Liver (tissue), 9 donors: ENCODE measurements around the gene RPS6KB1. TPM values are rescaled to one million over a fixed set of nuclear protein-coding genes. Genes with fewer than 3 reads are reported as not detected.

Source experiments
- DNase-seq: peaks from one replicate; pipeline ENCODE4 v3.0.0-alpha.2; 2017; ENCODE audit warnings: low spot score
- H3K27ac ChIP-seq, 2 donors: one replicate each; pipeline ENCODE4 v1.7.0; 2013; ENCODE audit warnings: inconsistent platforms in 2 of 2, low read length in 2 of 2, control low read depth in 1 of 2, low read depth in 1 of 2, mild to moderate bottlenecking in 1 of 2
- H3K27me3 ChIP-seq, 4 donors: one replicate each; pipeline versions ENCODE4 v1.6.1 to v1.7.0; 2013; ENCODE audit warnings: low read length in 3 of 4, inconsistent platforms in 1 of 4, mild to moderate bottlenecking in 1 of 4, moderate library complexity in 1 of 4; ENCODE audit not compliant: control insufficient read depth in 4 of 4, insufficient read depth in 4 of 4
- H3K36me3 ChIP-seq, 4 donors: one replicate each; pipeline versions ENCODE4 v1.6.1 to v1.7.0; 2013; ENCODE audit warnings: low read length in 3 of 4, mild to moderate bottlenecking in 3 of 4, low read depth in 1 of 4, moderate library complexity in 1 of 4; ENCODE audit not compliant: control insufficient read depth in 4 of 4, insufficient read depth in 3 of 4
- H3K4me1 ChIP-seq, 4 donors: one replicate each; pipeline versions ENCODE4 v1.6.1 to v1.7.0; 2013; ENCODE audit warnings: low read length in 3 of 4, mild to moderate bottlenecking in 3 of 4, moderate library complexity in 1 of 4; ENCODE audit not compliant: control insufficient read depth in 4 of 4, insufficient read depth in 4 of 4
- H3K4me3 ChIP-seq, 3 donors: one replicate each; pipeline versions ENCODE4 v1.6.1 to v1.7.0; 2013; ENCODE audit warnings: low read length in 3 of 3, control low read depth in 1 of 3, low read depth in 1 of 3, mild to moderate bottlenecking in 1 of 3
- H3K9ac ChIP-seq, 2 donors: one replicate each; pipeline ENCODE4 v1.7.0; 2013; ENCODE audit warnings: low read length in 2 of 2, mild to moderate bottlenecking in 2 of 2, moderate library complexity in 2 of 2, control low read depth in 1 of 2, low read depth in 1 of 2
- H3K9me3 ChIP-seq, 4 donors: one replicate each; pipeline versions ENCODE4 v1.6.1 to v1.7.0; 2013; ENCODE audit warnings: low read length in 3 of 4; ENCODE audit not compliant: control insufficient read depth in 4 of 4
- EGR1 ChIP-seq, 2 donors: IDR thresholded peaks; 2 replicates each; pipeline ENCODE4 v1.6.1; 2016 to 2018; ENCODE audit warnings: antibody characterized with exemption in 2 of 2, low read depth in 2 of 2
- FOXA1 ChIP-seq: IDR thresholded peaks from 2 replicates; pipeline ENCODE4 v1.6.1; 2016; ENCODE audit warnings: antibody characterized with exemption
- FOXA2 ChIP-seq: IDR thresholded peaks from 2 replicates; pipeline ENCODE4 v1.6.1; 2016; ENCODE audit warnings: antibody characterized with exemption
- GABPA ChIP-seq, 2 donors: IDR thresholded peaks in 1 of 2; conservative IDR thresholded peaks in 1 of 2; 2 replicates each; pipeline ENCODE4 v1.6.1; 2016; ENCODE audit warnings: antibody characterized with exemption in 2 of 2, mild to moderate bottlenecking in 1 of 2, moderate library complexity in 1 of 2
- HNF4A ChIP-seq, 2 donors: conservative IDR thresholded peaks; 2 replicates each; pipeline ENCODE4 v1.6.1; 2016; ENCODE audit warnings: antibody characterized with exemption in 2 of 2, mild to moderate bottlenecking in 2 of 2
- HNF4G ChIP-seq: IDR thresholded peaks from 2 replicates; pipeline ENCODE4 v1.6.1; 2016; ENCODE audit warnings: antibody characterized with exemption
- JUND ChIP-seq, 2 donors: IDR thresholded peaks; 2 replicates each; pipeline ENCODE4 v1.6.1; 2016; ENCODE audit warnings: antibody characterized with exemption in 2 of 2
- NR2F2 ChIP-seq: IDR thresholded peaks from 2 replicates; pipeline ENCODE4 v1.6.1; 2016; ENCODE audit warnings: antibody characterized with exemption
- RAD21 ChIP-seq, 2 donors: IDR thresholded peaks; 2 replicates each; pipeline ENCODE4 v1.6.1; 2016; ENCODE audit warnings: antibody characterized with exemption in 2 of 2, mild to moderate bottlenecking in 2 of 2
- RXRA ChIP-seq, 2 donors: IDR thresholded peaks; 2 replicates each; pipeline ENCODE4 v1.6.1; 2017 to 2018; ENCODE audit warnings: antibody characterized with exemption in 2 of 2, mild to moderate bottlenecking in 1 of 2
- SP1 ChIP-seq: IDR thresholded peaks from 2 replicates; pipeline ENCODE4 v1.6.1; 2018; ENCODE audit warnings: antibody characterized with exemption, mild to moderate bottlenecking
- TAF1 ChIP-seq: conservative IDR thresholded peaks from 2 replicates; pipeline ENCODE4 v1.6.1; 2016; ENCODE audit warnings: antibody characterized with exemption, mild to moderate bottlenecking
- YY1 ChIP-seq: IDR thresholded peaks from 2 replicates; pipeline ENCODE4 v1.6.1; 2016; ENCODE audit warnings: antibody characterized with exemption, mild to moderate bottlenecking
- WGBS: extraction: QIAGEN DNeasy Blood & Tissue Kit; methylation state at CpG from one replicate; pipeline ENCODE4 v1.1.7; 2013; 5-methylcytosine and 5-hydroxymethylcytosine counted together
- polyA plus RNA-seq, 2 donors: library from polyadenylated mRNA; stranded (reverse) in 1 of 2; unstranded in 1 of 2; fragments of 200-250 nt in 1 of 2; fragments of >200 nt in 1 of 2; fragmentation: Nextera tagmentation in 1 of 2; extraction: Ambion mirVana in 1 of 2; gene quantifications; one replicate each; pipeline versions ENCODE4 v1.2.1 to v1.2.3, GENCODE V29; 2013 to 2015
- total RNA-seq, 2 donors: library from RNA; depleted of rRNA; stranded (reverse); fragments of >200 nt; gene quantifications; one replicate each; pipeline ENCODE4 v1.2.3, GENCODE V29; 2014
- TF ChIP-seq, protein P1 (sequence below): fragments of 150-350 bp; IDR thresholded peaks from 2 replicates; pipeline ENCODE4 v1.5.1; 2017; ENCODE audit warnings: improper control_type of control experiment, low read depth, low read length; ENCODE audit not compliant: missing input control
- TF ChIP-seq, protein P2 (sequence below): IDR thresholded peaks from 2 replicates; pipeline ENCODE4 v1.6.1; 2016; ENCODE audit warnings: antibody characterized with exemption, mild to moderate bottlenecking
- TF ChIP-seq, protein P3 (sequence below): IDR thresholded peaks from 2 replicates; pipeline ENCODE4 v1.6.1; 2016; ENCODE audit warnings: antibody characterized with exemption
- TF ChIP-seq, protein P4 (sequence below): IDR thresholded peaks from 2 replicates; pipeline ENCODE4 v1.6.1; 2016; ENCODE audit warnings: antibody characterized with exemption
- TF ChIP-seq, protein P5 (sequence below): IDR thresholded peaks from 2 replicates; pipeline ENCODE4 v1.6.1; 2016; ENCODE audit warnings: antibody characterized with exemption
- donor health status: healthy.
- donor health status: healthy.
- donor health status: healthy.
- donor health status: healthy.
- donor health status: healthy.

Gene RPS6KB1
- total and polyA plus RNA-seq, 4 donors, result 5.6 to 22.1 (median 15.3) TPM

DNA sequence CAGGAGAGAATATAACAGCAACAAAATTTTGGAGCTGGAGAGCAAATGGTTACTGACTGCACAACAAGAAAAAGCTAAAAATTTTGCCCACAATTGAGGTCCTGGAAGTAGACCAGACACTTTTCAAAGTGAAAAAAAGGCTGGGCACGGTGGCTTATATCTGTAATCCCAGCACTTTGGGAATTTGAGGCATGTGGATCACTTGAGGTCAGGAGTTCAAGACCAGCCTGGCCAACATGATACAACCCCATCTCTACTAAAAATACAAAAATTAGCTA is 23.0 kb upstream of the RPS6KB1 start:
- no peak overlapping the region for H3K9ac ChIP-seq
- 78% methylated on average over 1 of the region's 1 CpG for WGBS
- H3K4me1 ChIP-seq, result no peaks in the 10 kb centered on the region
- TF ChIP-seq, protein P1, sequence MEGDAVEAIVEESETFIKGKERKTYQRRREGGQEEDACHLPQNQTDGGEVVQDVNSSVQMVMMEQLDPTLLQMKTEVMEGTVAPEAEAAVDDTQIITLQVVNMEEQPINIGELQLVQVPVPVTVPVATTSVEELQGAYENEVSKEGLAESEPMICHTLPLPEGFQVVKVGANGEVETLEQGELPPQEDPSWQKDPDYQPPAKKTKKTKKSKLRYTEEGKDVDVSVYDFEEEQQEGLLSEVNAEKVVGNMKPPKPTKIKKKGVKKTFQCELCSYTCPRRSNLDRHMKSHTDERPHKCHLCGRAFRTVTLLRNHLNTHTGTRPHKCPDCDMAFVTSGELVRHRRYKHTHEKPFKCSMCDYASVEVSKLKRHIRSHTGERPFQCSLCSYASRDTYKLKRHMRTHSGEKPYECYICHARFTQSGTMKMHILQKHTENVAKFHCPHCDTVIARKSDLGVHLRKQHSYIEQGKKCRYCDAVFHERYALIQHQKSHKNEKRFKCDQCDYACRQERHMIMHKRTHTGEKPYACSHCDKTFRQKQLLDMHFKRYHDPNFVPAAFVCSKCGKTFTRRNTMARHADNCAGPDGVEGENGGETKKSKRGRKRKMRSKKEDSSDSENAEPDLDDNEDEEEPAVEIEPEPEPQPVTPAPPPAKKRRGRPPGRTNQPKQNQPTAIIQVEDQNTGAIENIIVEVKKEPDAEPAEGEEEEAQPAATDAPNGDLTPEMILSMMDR, result no peak
- TF ChIP-seq RAD21 (IDR thresholded peaks at IDR 0.05) (no peak), JUND (IDR thresholded peaks at IDR 0.05) (no peak), RXRA (IDR thresholded peaks at IDR 0.05) (no peak), FOXA2 (no peak)
- H3K27me3 ChIP-seq, result no peaks in the 10 kb centered on the region
- no peak overlapping the region for H3K27ac ChIP-seq
- no peak for DNase-seq
- peaks cover 2 to 14% (median 5%) of the 10 kb centered on the region in 4 donors for H3K36me3 ChIP-seq
- H3K9me3 ChIP-seq, result no peaks in the 10 kb centered on the region
- no peak overlapping the region for H3K4me3 ChIP-seq

DNA sequence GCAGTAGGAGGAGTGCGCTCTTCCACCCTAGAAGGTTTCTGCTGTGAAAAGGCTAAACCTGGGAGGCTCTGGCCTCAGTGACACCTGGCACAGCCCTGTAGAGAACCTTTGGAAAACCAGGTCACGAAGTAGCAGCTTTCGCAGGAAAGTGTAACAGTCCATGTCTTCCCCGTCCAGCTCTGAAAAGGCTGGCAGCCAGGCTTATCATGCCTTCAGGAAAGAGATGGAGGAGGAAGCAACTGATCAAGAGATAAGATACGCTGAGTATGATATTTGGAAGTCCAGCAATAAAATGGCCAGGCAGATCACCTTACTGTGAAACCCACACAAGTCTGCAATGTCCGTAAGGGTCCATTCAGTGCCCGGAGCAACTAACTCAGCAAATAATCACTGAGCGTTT is 22.4 kb upstream of the RPS6KB1 start:
- DNase-seq, result no peak
- WGBS, result 92% methylated on average over 8 of the region's 8 CpGs
- H3K36me3 ChIP-seq, result peaks cover 3 to 14% (median 6%) of the 10 kb centered on the region in 4 donors
- no peak overlapping the region for H3K9ac ChIP-seq
- no peaks in the 10 kb centered on the region for H3K27me3 ChIP-seq
- no peak overlapping the region for H3K27ac ChIP-seq
- no peaks in the 10 kb centered on the region for H3K4me1 ChIP-seq
- TF ChIP-seq FOXA1, result no peak
- TF ChIP-seq GABPA (IDR thresholded peaks at IDR 0.05 in 1 of 2, conservative IDR thresholded peaks at IDR 0.05 in 1 of 2), result no peak
- no peak for TF ChIP-seq SP1
- no peak for TF ChIP-seq HNF4A (conservative IDR thresholded peaks at IDR 0.05)
- TF ChIP-seq RAD21 (IDR thresholded peaks at IDR 0.05), result no peak
- TF ChIP-seq JUND (IDR thresholded peaks at IDR 0.05), result no peak
- no peak for TF ChIP-seq RXRA (IDR thresholded peaks at IDR 0.05)
- no peak for TF ChIP-seq FOXA2
- TF ChIP-seq YY1, result no peak
- TF ChIP-seq, protein P2, sequence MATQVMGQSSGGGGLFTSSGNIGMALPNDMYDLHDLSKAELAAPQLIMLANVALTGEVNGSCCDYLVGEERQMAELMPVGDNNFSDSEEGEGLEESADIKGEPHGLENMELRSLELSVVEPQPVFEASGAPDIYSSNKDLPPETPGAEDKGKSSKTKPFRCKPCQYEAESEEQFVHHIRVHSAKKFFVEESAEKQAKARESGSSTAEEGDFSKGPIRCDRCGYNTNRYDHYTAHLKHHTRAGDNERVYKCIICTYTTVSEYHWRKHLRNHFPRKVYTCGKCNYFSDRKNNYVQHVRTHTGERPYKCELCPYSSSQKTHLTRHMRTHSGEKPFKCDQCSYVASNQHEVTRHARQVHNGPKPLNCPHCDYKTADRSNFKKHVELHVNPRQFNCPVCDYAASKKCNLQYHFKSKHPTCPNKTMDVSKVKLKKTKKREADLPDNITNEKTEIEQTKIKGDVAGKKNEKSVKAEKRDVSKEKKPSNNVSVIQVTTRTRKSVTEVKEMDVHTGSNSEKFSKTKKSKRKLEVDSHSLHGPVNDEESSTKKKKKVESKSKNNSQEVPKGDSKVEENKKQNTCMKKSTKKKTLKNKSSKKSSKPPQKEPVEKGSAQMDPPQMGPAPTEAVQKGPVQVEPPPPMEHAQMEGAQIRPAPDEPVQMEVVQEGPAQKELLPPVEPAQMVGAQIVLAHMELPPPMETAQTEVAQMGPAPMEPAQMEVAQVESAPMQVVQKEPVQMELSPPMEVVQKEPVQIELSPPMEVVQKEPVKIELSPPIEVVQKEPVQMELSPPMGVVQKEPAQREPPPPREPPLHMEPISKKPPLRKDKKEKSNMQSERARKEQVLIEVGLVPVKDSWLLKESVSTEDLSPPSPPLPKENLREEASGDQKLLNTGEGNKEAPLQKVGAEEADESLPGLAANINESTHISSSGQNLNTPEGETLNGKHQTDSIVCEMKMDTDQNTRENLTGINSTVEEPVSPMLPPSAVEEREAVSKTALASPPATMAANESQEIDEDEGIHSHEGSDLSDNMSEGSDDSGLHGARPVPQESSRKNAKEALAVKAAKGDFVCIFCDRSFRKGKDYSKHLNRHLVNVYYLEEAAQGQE, result no peak
- TF ChIP-seq, protein P3, sequence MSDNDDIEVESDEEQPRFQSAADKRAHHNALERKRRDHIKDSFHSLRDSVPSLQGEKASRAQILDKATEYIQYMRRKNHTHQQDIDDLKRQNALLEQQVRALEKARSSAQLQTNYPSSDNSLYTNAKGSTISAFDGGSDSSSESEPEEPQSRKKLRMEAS, result no peak
- no peak for TF ChIP-seq NR2F2
- TF ChIP-seq HNF4G, result no peak
- TF ChIP-seq, protein P4, sequence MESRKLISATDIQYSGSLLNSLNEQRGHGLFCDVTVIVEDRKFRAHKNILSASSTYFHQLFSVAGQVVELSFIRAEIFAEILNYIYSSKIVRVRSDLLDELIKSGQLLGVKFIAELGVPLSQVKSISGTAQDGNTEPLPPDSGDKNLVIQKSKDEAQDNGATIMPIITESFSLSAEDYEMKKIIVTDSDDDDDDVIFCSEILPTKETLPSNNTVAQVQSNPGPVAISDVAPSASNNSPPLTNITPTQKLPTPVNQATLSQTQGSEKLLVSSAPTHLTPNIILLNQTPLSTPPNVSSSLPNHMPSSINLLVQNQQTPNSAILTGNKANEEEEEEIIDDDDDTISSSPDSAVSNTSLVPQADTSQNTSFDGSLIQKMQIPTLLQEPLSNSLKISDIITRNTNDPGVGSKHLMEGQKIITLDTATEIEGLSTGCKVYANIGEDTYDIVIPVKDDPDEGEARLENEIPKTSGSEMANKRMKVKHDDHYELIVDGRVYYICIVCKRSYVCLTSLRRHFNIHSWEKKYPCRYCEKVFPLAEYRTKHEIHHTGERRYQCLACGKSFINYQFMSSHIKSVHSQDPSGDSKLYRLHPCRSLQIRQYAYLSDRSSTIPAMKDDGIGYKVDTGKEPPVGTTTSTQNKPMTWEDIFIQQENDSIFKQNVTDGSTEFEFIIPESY, result no peak
- TF ChIP-seq EGR1 (IDR thresholded peaks at IDR 0.05; ENCODE audit: low read depth in 2 of 2), result no peak
- TF ChIP-seq, protein P1, result no peak
- TF ChIP-seq, protein P5, sequence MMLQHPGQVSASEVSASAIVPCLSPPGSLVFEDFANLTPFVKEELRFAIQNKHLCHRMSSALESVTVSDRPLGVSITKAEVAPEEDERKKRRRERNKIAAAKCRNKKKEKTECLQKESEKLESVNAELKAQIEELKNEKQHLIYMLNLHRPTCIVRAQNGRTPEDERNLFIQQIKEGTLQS, result no peak
- TF ChIP-seq TAF1, result no peak
- no peak overlapping the region for H3K4me3 ChIP-seq
- no peaks in the 10 kb centered on the region for H3K9me3 ChIP-seq
